BE2C (cell line): Measurements from ENCODE around the gene PHF21A.

Experiments used
- DNase-seq: peaks from one replicate; pipeline ENCODE4 v3.0.0-alpha.2; 2020
- H3K27me3 ChIP-seq: fragments of 250-450 bp; sonication (Bioruptor Pico); 2 replicates; pipeline ENCODE4 v1.5.1; 2020; ENCODE audit warnings: mild to moderate bottlenecking
- H3K36me3 ChIP-seq: fragments of 250-450 bp; sonication (Bioruptor Pico); 2 replicates; pipeline ENCODE4 v1.5.1; 2020; ENCODE audit warnings: mild to moderate bottlenecking
- H3K4me1 ChIP-seq: fragments of 250-450 bp; sonication (Bioruptor Pico); 2 replicates; pipeline ENCODE4 v1.5.1; 2020
- H3K4me3 ChIP-seq: 2 replicates; pipeline ENCODE4 v1.5.1; 2011; ENCODE audit warnings: low read depth, low read length
- H3K9me3 ChIP-seq: fragments of 250-450 bp; sonication (Bioruptor Pico); 2 replicates; pipeline ENCODE4 v1.5.1; 2020
- CTCF ChIP-seq: IDR thresholded peaks from 2 replicates; pipeline ENCODE4 v1.5.1; 2012; ENCODE audit warnings: mild to moderate bottlenecking, low read depth, low read length

The PHF21A gene

GRCh38 chr11:46036009-46036408 is 85.2 kb downstream of the PHF21A start:
- Histone ChIP-seq H3K4me3 (no peak overlapping the region), H3K9me3 (no peaks in the 10 kb centered on the region), H3K27me3 (no peaks in the 10 kb centered on the region), H3K4me1 (no peaks in the 10 kb centered on the region), H3K36me3 (no peaks in the 10 kb centered on the region)
- no peak for TF ChIP-seq CTCF
- DNase-seq = no peak

GRCh38 chr11:46034041-46034440 is 87.2 kb downstream of the PHF21A start:
- Histone ChIP-seq H3K4me1 (no peaks in the 10 kb centered on the region), H3K27me3 (no peaks in the 10 kb centered on the region), H3K9me3 (no peaks in the 10 kb centered on the region), H3K4me3 (no peak overlapping the region), H3K36me3 (no peaks in the 10 kb centered on the region)
- DNase-seq = no peak
- TF ChIP-seq CTCF = no peak

- DNase-seq = no peak
- TF ChIP-seq CTCF = no peak
Observed at GRCh38 chr11:46026606-46027293, 94.5 kb downstream of the PHF21A start.

GRCh38 chr11:46020084-46020599 is 101.1 kb downstream of the PHF21A start:
- Histone ChIP-seq H3K27me3 (no peaks in the 10 kb centered on the region), H3K4me3 (no peak overlapping the region), H3K9me3 (no peaks in the 10 kb centered on the region), H3K4me1 (no peaks in the 10 kb centered on the region), H3K36me3 (no peaks in the 10 kb centered on the region)
- no peak for DNase-seq
- TF ChIP-seq CTCF = no peak

More at GRCh38 chr11:46026606-46027293, 94.5 kb downstream of the PHF21A start:
- no peaks in the 10 kb centered on the region for H3K27me3 ChIP-seq
- no peak overlapping the region for H3K4me3 ChIP-seq
- no peaks in the 10 kb centered on the region for H3K36me3 ChIP-seq
- no peaks in the 10 kb centered on the region for H3K4me1 ChIP-seq
- no peaks in the 10 kb centered on the region for H3K9me3 ChIP-seq

GRCh38 chr11:46018651-46019050 is 102.6 kb downstream of the PHF21A start:
- Histone ChIP-seq H3K27me3 (no peaks in the 10 kb centered on the region), H3K9me3 (no peaks in the 10 kb centered on the region), H3K4me3 (no peak overlapping the region), H3K4me1 (no peaks in the 10 kb centered on the region), H3K36me3 (no peaks in the 10 kb centered on the region)
- DNase-seq = no peak
- no peak for TF ChIP-seq CTCF

- no peaks in the 10 kb centered on the region for H3K4me1 ChIP-seq
- H3K9me3 ChIP-seq = no peaks in the 10 kb centered on the region
- DNase-seq = no peak
- H3K27me3 ChIP-seq = no peaks in the 10 kb centered on the region
- H3K36me3 ChIP-seq = no peaks in the 10 kb centered on the region
- H3K4me3 ChIP-seq = no peak overlapping the region
- no peak for TF ChIP-seq CTCF
Observed at GRCh38 chr11:46017341-46017740, 103.9 kb downstream of the PHF21A start.
